ENCODE data around the gene TMEM141. TPM values are rescaled to one million over a fixed set of nuclear protein-coding genes. Genes with fewer than 3 reads are reported as not detected.

TMEM141 gene
- total and polyA plus RNA-seq, 10 of the 15 experiments (the other 5 are each of a cell fraction or from before 2014, with no cell fraction given): 7.8 to 48.6 (median 34.4) TPM

DNA sequence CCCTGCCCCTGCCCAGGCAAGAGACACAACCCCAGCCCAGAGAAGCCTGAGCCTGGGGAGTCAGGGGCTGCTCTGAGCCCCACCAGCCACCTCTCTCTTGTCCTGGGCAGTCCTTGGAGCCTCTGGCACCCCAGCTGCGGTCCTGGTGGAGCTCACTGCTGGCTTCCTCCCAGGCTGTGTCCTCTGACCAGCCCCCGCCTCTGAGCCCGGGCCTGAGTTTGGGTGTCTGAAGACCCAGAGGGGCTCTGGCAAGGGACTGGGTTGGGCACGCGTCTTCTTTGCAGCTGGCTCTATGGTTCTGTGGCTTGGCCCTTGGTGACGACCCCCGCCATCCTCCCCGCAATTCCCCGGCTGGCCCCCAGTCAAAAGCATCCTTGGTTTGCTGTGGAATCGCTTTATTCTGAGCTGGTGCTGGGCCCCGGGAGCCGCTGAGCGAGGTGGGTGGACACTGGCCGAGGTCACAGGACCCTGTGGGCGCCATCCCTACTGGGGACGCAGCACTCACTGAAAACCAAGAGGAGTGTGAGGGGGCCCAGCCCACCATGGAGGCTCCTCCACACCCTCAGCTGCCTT is 47.4 kb upstream of the TMEM141 start (continued):
- TF ChIP-seq, protein P1, sequence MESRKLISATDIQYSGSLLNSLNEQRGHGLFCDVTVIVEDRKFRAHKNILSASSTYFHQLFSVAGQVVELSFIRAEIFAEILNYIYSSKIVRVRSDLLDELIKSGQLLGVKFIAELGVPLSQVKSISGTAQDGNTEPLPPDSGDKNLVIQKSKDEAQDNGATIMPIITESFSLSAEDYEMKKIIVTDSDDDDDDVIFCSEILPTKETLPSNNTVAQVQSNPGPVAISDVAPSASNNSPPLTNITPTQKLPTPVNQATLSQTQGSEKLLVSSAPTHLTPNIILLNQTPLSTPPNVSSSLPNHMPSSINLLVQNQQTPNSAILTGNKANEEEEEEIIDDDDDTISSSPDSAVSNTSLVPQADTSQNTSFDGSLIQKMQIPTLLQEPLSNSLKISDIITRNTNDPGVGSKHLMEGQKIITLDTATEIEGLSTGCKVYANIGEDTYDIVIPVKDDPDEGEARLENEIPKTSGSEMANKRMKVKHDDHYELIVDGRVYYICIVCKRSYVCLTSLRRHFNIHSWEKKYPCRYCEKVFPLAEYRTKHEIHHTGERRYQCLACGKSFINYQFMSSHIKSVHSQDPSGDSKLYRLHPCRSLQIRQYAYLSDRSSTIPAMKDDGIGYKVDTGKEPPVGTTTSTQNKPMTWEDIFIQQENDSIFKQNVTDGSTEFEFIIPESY (IDR thresholded peaks at IDR 0.05): no peak
- no peak for TF ChIP-seq ZNF274 (IDR thresholded peaks at IDR 0.05; ENCODE audit: insufficient read depth, insufficient read length)

DNA sequence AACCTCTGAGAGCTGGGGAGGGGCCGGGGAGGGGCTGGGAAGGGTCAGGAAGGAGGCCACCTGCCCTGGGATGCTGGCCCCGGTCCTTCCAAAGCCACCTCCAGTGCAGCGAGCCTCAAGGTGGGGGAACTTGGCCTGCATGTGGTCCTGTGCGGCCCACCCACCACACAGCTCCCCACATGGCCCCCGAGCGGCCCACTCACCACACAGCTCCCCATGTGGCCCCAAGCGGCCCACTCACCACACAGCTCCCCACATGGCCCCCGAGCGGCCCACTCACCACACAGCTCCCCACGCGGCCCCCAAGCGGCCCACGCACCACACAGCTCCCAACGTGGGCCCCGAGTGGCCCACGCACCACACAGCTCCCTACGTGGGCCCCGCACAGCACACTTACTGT is 46.4 kb upstream of the TMEM141 start:
- H3K4me2 ChIP-seq (ENCODE audit: control insufficient read depth, insufficient read depth): no peak overlapping the region
- peaks cover 0 to 8% of the 10 kb centered on the region in 2 experiments; a peak in 3 of 4 replicates for H3K27me3 ChIP-seq (replicated peaks in 1 of 2; ENCODE audit: control insufficient read depth in 2 of 2, insufficient read depth in 2 of 2, low read length in 1 of 2)
- ATAC-seq (no peak), FAIRE-seq (no peak), DNase-seq (ENCODE audit: low read depth, low spot score) (no peak)
- H3K36me3 ChIP-seq (ENCODE audit: control insufficient read depth in 2 of 2, insufficient read depth in 2 of 2, low read length in 1 of 2): no peaks in the 10 kb centered on the region
- 22% methylated on average over 17 of the region's 18 CpGs for WGBS (ENCODE audit: insufficient coverage, insufficient replicate concordance, low lambda C conversion rate, missing lambda C conversion rate)
- SMC1A ChIA-PET (ENCODE audit: uncharacterized antibody, unreplicated experiment): no interaction called here
- H3K79me2 ChIP-seq (ENCODE audit: control insufficient read depth, insufficient read depth, low read length): no peaks in the 10 kb centered on the region
- intact Hi-C loops (cut with micrococcal nuclease; ENCODE audit: unreplicated experiment): no loop called here
- BruUV-seq (replicated peaks): no TSS peak
- no peak overlapping the region for H3K4me3 ChIP-seq
- no peak overlapping the region for H3K27ac ChIP-seq (ENCODE audit: control insufficient read depth, insufficient read depth)
- H4K20me1 ChIP-seq (ENCODE audit: control insufficient read depth, insufficient read depth): no peaks in the 10 kb centered on the region
- H3K4me1 ChIP-seq (ENCODE audit: control insufficient read depth, insufficient read depth, low read length): peaks cover 15% of the 10 kb centered on the region
- no peak overlapping the region for H2AFZ ChIP-seq (ENCODE audit: control insufficient read depth, low read depth, low read length)
- no peaks in the 10 kb centered on the region for H3K9me3 ChIP-seq (replicated peaks; ENCODE audit: control insufficient read depth, insufficient read depth, low read length)
- CTCF ChIA-PET: interaction anchor here (0.5 kb wide), 1 partner anchor 256 kb away, joined by 3 read pairs; no protein-coding TSS in a partner anchor
- H3K9ac ChIP-seq (ENCODE audit: control insufficient read depth, insufficient read depth, low read length): no peak overlapping the region
- RAD21 ChIA-PET (ENCODE audit: unreplicated experiment): interaction anchor here (1.0 kb wide), 1 partner anchor 16 kb away, joined by 3 read pairs; no protein-coding TSS in a partner anchor
- POLR2A ChIA-PET: no interaction called here
- in situ Hi-C loops (cut with MboI): no loop called here
- TF ChIP-seq NFYA (IDR thresholded peaks at IDR 0.05; ENCODE audit: borderline replicate concordance, low read depth, low read length): no peak
- TF ChIP-seq FOXM1 (IDR thresholded peaks at IDR 0.05; ENCODE audit: low read depth, low read length): no peak
- TF ChIP-seq, protein P2, sequence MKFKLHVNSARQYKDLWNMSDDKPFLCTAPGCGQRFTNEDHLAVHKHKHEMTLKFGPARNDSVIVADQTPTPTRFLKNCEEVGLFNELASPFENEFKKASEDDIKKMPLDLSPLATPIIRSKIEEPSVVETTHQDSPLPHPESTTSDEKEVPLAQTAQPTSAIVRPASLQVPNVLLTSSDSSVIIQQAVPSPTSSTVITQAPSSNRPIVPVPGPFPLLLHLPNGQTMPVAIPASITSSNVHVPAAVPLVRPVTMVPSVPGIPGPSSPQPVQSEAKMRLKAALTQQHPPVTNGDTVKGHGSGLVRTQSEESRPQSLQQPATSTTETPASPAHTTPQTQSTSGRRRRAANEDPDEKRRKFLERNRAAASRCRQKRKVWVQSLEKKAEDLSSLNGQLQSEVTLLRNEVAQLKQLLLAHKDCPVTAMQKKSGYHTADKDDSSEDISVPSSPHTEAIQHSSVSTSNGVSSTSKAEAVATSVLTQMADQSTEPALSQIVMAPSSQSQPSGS (IDR thresholded peaks at IDR 0.05; ENCODE audit: low read length): no peak
- TF ChIP-seq, protein P3, sequence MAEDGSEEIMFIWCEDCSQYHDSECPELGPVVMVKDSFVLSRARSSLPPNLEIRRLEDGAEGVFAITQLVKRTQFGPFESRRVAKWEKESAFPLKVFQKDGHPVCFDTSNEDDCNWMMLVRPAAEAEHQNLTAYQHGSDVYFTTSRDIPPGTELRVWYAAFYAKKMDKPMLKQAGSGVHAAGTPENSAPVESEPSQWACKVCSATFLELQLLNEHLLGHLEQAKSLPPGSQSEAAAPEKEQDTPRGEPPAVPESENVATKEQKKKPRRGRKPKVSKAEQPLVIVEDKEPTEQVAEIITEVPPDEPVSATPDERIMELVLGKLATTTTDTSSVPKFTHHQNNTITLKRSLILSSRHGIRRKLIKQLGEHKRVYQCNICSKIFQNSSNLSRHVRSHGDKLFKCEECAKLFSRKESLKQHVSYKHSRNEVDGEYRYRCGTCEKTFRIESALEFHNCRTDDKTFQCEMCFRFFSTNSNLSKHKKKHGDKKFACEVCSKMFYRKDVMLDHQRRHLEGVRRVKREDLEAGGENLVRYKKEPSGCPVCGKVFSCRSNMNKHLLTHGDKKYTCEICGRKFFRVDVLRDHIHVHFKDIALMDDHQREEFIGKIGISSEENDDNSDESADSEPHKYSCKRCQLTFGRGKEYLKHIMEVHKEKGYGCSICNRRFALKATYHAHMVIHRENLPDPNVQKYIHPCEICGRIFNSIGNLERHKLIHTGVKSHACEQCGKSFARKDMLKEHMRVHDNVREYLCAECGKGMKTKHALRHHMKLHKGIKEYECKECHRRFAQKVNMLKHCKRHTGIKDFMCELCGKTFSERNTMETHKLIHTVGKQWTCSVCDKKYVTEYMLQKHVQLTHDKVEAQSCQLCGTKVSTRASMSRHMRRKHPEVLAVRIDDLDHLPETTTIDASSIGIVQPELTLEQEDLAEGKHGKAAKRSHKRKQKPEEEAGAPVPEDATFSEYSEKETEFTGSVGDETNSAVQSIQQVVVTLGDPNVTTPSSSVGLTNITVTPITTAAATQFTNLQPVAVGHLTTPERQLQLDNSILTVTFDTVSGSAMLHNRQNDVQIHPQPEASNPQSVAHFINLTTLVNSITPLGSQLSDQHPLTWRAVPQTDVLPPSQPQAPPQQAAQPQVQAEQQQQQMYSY (CRISPR knock-in tag; IDR thresholded peaks at IDR 0.05): no peak
- no peak for TF ChIP-seq HDGF (IDR thresholded peaks at IDR 0.05)
- TF ChIP-seq, protein P4, sequence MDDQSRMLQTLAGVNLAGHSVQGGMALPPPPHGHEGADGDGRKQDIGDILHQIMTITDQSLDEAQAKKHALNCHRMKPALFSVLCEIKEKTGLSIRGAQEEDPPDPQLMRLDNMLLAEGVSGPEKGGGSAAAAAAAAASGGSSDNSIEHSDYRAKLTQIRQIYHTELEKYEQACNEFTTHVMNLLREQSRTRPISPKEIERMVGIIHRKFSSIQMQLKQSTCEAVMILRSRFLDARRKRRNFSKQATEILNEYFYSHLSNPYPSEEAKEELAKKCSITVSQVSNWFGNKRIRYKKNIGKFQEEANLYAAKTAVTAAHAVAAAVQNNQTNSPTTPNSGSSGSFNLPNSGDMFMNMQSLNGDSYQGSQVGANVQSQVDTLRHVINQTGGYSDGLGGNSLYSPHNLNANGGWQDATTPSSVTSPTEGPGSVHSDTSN (IDR thresholded peaks at IDR 0.05; ENCODE audit: insufficient replicate concordance, low read depth, low read length): no peak
- no peak for TF ChIP-seq BMI1 (IDR thresholded peaks at IDR 0.05; ENCODE audit: borderline replicate concordance)
- no peak for TF ChIP-seq STAT1 (conservative IDR thresholded peaks at IDR 0.05)
- TF ChIP-seq CEBPB (IDR thresholded peaks at IDR 0.05; ENCODE audit: borderline replicate concordance in 1 of 2, low read depth in 2 of 2, low read length in 2 of 2): no peak
- no peak for TF ChIP-seq ATF7 (IDR thresholded peaks at IDR 0.05; ENCODE audit: low read depth)
- no peak for TF ChIP-seq CREB1 (IDR thresholded peaks at IDR 0.05; ENCODE audit: low read depth)
- TF ChIP-seq HCFC1 (IDR thresholded peaks at IDR 0.05; ENCODE audit: low read length): no peak
- no peak for TF ChIP-seq YBX1 (IDR thresholded peaks at IDR 0.05)
- no peak for TF ChIP-seq RBBP5 (conservative IDR thresholded peaks at IDR 0.05)
